GM21360 (cell line): Measurements from ENCODE around the gene RNF214.
"Not testable (repeated sequence)": the region's sequence is repeated elsewhere in the genome, so short reads cannot be mapped to it uniquely, and the experiment has no call there.

Experiments used
- ATAC-seq: cut with Tn5 transposase; IDR thresholded peaks from one replicate; pipeline ENCODE4 v1.9.1; 2021; ENCODE audit warnings: mild to moderate bottlenecking, moderate library complexity; ENCODE audit not compliant: unreplicated experiment

Gene RNF214

GRCh38 chr11:117229931-117230285 lies 2.6 kb upstream of the RNF214 start:
- ATAC-seq, result no peak

GRCh38 chr11:117230286-117230961 lies 2.0 kb upstream of the RNF214 start:
- ATAC-seq, result no peak

- ATAC-seq, result no peak
These were observed 1.3 kb upstream of the RNF214 start for GRCh38 chr11:117230999-117231841.

- ATAC-seq, result no peak
These were observed 704 bp upstream of the RNF214 start, which contains the start of gene PCSK7 for GRCh38 chr11:117231842-117232091. PCSK7 (minus strand) TSS chr11:117232073; CDS start chr11:117229844, 2,229 bp downstream.

- ATAC-seq, result no peak
These were observed 489 bp downstream of the RNF214 start for GRCh38 chr11:117232911-117233409.

- no peak for ATAC-seq
These were observed 5.8 kb downstream of the RNF214 start for GRCh38 chr11:117238221-117238620.

- no peak for ATAC-seq
These were observed 6.8 kb downstream of the RNF214 start for GRCh38 chr11:117239295-117239694.

GRCh38 chr11:117248341-117248740 lies 15.9 kb downstream of the RNF214 start:
- ATAC-seq, result no peak

GRCh38 chr11:117249571-117249970 lies 17.1 kb downstream of the RNF214 start:
- no peak for ATAC-seq

- ATAC-seq, result no peak
These were observed 19.0 kb downstream of the RNF214 start for GRCh38 chr11:117251506-117251905.

GRCh38 chr11:117255966-117256365 lies 23.5 kb downstream of the RNF214 start:
- ATAC-seq, result no peak

- ATAC-seq, result no peak
These were observed 24.1 kb downstream of the RNF214 start for GRCh38 chr11:117256573-117256972.

- no peak for ATAC-seq
These were observed 26.1 kb downstream of the RNF214 start for GRCh38 chr11:117258576-117258975.

GRCh38 chr11:117259417-117259816 lies 26.9 kb downstream of the RNF214 start:
- ATAC-seq, result no peak

GRCh38 chr11:117264624-117265323 lies 32.3 kb downstream of the RNF214 start:
- not testable (repeated sequence) for ATAC-seq

GRCh38 chr11:117265745-117266144 lies 33.3 kb downstream of the RNF214 start:
- no peak for ATAC-seq

GRCh38 chr11:117269856-117270255 lies 37.4 kb downstream of the RNF214 start:
- ATAC-seq, result no peak

- no peak for ATAC-seq
These were observed 38.7 kb downstream of the RNF214 start for GRCh38 chr11:117271208-117271607.

GRCh38 chr11:117272175-117272574 lies 39.7 kb downstream of the RNF214 start:
- not testable (repeated sequence) for ATAC-seq

GRCh38 chr11:117273550-117274289 lies 41.2 kb downstream of the RNF214 start:
- ATAC-seq, result no peak

- ATAC-seq, result no peak
These were observed 45.9 kb downstream of the RNF214 start for GRCh38 chr11:117278347-117278746.
